Raji (cell line): ENCODE results near the gene SMIM20.

ENCODE experiments used
- POLR2A ChIP-seq: IDR thresholded peaks from 2 replicates; pipeline ENCODE4 v1.6.1; 2011; ENCODE audit warnings: low read depth, low read length, control low read depth; ENCODE audit not compliant: insufficient read depth

SMIM20 gene

GRCh38 chr4:25913056-25913850, 767 bp upstream of the SMIM20 start:
- TF ChIP-seq POLR2A = no peak

DNA sequence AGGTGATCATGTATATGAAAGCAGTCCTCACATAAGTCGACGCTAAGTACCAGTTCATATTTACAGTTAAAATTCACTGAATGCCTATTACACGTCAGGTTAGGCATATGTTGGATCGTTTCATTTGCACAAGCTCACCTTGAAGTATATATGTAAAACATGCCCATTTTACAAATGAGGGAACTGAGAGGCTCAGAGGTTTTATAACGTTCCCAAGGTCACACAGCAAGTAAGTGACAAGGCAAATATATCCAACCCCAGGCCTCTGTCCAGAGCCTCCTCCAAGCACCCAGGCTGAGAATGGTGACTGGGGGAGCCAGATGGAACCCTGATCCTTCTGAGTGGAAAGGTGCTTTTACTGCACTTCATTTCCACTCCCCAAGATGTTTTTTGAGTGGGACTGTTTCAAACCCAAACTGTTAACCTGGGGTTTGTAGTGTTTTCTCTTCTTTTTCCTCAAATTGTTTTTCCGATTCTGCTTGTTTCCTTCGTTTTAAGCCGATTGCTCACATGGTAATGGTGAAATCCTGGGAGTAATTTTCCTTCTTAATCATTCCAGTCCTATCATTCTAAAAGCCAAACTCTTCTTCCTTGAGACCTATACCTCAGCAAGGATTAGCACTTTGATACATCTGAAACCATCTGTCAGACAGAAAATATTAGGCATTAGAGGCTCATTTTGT, 791 bp downstream of the SMIM20 start:
- no peak for TF ChIP-seq POLR2A

- no peak for TF ChIP-seq POLR2A
These were observed 1.3 kb downstream of the SMIM20 start for GRCh38 chr4:25915353-25915705.

DNA sequence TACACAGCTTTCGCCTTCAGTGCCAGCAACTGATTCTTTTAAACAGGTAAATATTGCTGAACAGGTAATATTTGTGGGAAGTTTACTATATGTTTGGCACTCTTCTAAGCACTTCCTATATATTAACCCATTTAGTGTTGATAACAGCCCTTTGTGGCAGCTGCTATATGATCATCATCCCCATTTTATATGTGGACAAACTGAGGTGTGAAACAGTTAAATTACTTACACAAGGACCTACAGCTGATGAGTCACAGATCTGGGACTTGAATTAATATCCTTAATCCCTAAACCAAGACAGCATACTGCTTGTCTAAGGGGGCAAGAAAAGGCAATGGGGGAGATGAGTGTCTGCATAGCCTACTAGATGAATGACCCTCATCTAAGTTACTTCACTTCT, 2.9 kb downstream of the SMIM20 start:
- TF ChIP-seq POLR2A = no peak

DNA sequence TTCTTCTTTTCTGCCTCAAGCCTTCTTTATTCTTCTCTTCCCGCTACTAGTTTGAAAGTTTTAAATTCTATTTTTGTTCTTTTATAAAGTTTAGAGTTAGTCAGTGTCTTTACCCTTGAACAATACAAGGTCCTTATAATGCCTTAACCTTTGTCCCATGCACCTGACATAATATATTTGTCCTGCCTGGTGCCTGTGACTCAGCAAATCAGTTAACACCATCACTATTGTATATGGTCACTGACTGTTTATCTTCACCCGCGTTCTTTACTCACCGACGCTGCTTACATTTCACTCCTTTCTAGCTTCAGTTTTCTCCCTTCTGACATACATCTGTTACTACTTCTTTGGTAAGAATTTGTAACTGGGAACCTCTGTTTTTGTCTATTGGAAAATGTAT, 5.7 kb downstream of the SMIM20 start:
- no peak for TF ChIP-seq POLR2A

GRCh38 chr4:25921922-25922321, 7.9 kb downstream of the SMIM20 start:
- no peak for TF ChIP-seq POLR2A

- no peak for TF ChIP-seq POLR2A
These were observed 8.9 kb downstream of the SMIM20 start for GRCh38 chr4:25922812-25923369.

GRCh38 chr4:25923745-25924144, 9.7 kb downstream of the SMIM20 start:
- TF ChIP-seq POLR2A = no peak

DNA sequence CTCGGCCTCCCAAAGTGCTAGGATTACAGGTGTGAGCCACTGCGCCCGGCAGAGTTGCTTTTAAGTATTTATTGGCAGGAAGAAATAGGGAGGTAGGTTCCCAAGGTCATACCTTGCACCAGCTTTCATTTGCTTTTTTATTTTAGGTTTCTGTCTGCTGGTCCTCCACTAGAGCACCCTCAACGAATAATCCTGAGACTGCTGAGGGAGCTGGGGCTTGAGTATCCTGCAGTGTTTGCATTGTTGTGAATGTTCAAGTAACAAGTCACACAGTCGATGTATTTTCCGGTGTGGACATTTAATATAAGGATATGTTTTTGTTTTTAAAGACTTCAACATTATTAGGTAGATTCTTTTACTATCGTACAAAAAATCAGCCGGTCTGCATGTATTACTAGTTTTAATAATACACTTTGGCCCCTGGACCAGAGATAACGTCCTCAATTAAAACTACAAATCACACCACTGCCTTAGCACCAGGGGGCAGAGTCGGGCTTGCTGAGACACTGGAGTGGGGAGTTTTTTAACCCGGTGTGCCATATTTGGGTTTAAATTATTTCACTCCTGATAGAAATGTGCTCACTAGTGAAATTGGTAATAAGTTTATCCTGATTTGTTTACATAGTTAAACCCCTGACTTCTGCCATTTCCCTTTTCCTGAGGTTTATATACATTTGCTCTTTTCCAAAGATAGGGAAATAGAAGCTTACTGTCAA, 11.6 kb downstream of the SMIM20 start:
- TF ChIP-seq POLR2A = no peak

DNA sequence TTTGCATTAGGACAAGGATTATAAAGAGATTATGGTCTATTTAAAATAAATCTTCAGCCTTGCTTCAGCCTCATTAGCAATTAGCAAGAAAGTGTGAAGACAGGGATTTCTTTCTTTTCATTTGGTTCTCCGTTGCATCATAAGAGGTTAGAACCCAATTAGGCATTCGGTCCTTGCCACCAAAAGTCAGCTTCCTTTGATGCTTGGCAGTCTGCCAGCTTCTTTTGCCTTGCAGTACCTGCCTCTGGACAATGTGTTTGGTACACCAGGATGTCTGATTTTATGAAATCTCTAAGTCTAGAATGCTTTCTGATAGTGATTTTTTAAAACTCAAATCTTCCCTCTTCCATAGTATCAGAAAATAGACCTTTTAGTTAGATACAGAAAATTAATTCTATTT, 12.4 kb downstream of the SMIM20 start:
- TF ChIP-seq POLR2A = no peak

DNA sequence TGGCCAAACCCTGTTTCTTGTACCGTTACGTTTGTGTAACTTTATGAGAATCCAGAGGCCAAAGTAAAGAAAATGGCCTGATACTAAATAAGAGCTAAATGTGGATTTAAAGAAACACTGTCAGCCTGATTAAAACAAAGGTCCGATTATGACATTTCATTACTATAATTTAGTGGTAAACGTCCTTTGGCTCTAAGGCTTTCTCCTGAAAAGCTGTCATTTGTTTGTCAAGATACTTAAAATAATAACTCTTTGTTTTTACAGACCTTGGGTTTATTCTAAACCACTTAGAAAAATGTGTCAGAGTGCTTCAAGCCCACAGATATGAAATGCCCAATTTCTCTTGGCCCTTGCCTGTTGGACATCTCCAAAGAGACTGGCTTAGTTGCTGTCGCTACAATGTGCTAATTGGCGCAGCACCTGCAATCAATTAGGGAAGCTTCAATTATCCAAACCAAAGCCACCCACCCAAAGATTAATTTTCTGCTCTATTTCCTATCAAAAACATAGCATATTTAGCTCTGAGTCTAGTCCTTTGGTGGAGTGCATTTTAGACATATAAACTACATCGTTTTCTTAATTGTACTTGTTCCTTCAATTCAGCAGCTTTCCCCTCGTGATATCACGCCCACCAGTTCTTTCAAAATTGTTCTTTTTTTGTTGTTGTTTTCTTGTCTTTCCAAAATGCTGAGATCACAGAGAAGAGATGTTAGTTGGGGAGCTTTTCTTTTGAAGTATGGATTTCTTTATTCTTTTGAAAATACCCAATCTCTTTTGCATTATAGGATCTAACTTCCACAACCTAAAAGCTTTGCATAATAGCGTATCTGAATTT, 13.6 kb downstream of the SMIM20 start:
- no peak for TF ChIP-seq POLR2A

DNA sequence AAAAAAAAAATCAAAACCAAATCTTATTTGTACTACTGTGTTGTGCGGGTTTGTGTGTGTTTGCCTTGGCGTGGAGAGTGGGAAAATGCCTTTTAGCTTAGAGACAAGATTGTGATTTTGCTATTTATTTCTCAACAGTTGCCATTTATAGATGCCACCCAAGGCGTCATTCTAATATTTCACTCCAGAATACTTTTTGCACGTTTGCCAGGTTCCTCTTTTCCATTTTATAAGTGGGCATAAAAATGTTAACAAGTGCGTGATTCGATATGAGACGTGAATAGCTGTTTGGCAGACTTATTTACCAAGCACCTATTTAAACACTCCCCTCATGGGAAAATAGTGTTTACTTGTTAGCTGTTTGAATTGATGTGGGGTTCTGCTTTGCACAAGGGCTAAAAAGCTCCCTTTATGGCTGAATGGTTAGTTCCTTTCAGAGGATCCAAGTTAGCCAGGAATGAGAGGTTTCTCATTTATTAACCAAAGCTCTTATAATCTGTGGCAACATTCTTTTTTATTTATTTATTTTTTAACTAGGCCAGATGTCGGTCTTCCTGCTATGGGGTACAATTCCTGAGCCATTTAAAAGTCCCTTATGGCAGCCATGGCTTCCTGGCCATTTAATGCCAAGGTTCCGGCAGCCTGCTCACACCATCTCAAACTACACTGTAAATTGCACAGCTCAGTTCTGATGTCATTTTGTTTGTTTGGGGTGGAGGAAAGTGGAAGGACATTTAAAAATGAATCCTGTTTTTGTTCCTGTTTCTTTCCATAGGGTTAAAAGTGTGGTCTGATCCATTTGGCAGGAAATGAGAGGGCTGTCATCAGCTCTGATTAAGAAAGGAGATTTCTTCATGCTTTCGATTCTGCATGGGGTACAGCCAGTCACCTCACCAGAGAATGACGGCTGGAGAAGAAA, 14.6 kb downstream of the SMIM20 start:
- no peak for TF ChIP-seq POLR2A

GRCh38 chr4:25929298-25929686, 15.3 kb downstream of the SMIM20 start:
- no peak for TF ChIP-seq POLR2A
